HPDE6-E6E7 (cell line): ENCODE data around the gene EEF1AKMT1.
"Not testable (repeated sequence)": the region's sequence is repeated elsewhere in the genome, so short reads cannot be mapped to it uniquely, and the experiment has no call there.

ENCODE experiments used
- DNase-seq: peaks from one replicate; pipeline ENCODE4 v3.0.0; 2011; ENCODE audit warnings: missing footprints; ENCODE audit errors: extremely low spot score

EEF1AKMT1 gene

GRCh38 chr13:20776751-20777150 lies 3.0 kb upstream of the EEF1AKMT1 start:
- no peak for DNase-seq

GRCh38 chr13:20775961-20776360 lies 2.2 kb upstream of the EEF1AKMT1 start:
- DNase-seq: no peak

- no peak for DNase-seq
These were observed 985 bp upstream of the EEF1AKMT1 start for GRCh38 chr13:20774746-20775145.

DNA sequence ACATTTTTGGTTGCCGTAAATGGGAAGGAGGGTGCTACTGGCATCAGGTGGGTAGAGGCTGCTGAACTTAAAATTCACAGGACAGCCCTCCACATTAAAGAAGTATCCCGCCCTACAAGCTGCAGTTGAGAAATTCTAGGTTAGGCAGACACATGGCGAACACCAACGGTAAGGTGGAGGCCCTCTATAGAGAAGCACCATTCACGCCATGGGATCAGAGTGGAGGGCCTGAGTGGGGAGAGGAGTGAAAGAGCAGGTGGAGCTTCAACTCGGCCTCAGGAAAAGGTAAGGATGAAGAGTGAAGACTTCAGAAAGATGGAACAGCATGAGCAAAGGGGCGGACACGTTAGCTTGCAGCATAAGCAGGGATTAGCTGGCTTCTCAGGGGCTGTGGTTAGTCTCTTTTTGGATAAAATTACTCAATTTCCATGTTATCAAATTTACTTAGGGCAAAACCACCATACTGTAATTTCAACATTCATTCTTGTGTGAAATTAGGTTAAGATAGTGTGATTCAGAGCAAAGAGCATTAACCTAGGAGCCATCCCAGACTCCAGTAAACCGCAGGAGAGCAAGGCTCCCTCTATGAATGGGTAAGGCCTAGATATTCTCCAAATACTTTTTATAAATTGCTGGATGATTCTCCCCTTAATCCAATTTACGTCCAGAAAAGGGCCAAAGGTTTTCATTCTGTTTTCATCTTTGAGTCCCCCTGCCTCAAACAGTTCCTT lies 1.2 kb downstream of the EEF1AKMT1 start:
- no peak for DNase-seq

- DNase-seq: no peak
These were observed 3.9 kb downstream of the EEF1AKMT1 start for GRCh38 chr13:20769834-20770233.

DNA sequence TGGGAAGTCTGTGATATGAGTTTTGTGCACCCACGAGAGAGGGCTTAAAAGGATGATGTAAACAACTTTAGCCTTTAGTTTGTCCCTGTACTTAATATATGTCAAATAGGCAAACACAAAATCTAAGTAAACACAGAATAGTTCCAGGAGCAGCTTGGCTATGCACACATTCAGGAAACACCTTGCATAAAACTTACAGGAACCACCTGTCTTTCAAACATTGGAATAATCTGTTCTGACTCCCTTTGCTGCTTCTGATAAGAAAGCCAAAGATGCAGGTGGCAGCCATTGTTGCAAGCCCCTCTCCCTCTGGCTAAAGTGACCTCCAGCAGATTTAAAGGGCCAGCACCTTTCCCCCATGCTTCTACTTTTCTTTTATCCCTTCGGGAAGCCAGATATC lies 4.7 kb downstream of the EEF1AKMT1 start:
- DNase-seq: no peak

GRCh38 chr13:20767309-20767943 lies 6.3 kb downstream of the EEF1AKMT1 start:
- no peak for DNase-seq

GRCh38 chr13:20760872-20761271 lies 12.9 kb downstream of the EEF1AKMT1 start:
- no peak for DNase-seq

- DNase-seq: no peak
These were observed 19.8 kb downstream of the EEF1AKMT1 start for GRCh38 chr13:20754009-20754408.

DNA sequence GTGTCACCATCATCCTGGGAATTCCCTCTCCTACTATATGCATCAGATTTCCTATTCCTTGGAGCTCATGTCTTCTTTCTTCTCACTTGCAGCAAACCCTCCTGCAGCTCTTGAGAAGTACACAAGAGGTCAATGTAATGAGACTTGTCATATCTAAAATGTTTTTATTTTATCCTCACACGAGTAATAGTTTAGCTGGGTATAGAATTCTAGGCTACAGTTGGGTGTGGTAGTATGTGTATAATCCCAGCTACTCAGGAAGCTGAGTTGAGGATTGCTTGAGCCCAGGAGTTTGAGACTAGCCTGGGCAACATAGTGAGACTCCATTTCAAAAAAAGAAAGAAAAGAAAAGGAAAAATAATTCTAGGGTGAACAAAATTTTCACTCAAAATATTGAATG lies 24.4 kb downstream of the EEF1AKMT1 start:
- no peak for DNase-seq

DNA sequence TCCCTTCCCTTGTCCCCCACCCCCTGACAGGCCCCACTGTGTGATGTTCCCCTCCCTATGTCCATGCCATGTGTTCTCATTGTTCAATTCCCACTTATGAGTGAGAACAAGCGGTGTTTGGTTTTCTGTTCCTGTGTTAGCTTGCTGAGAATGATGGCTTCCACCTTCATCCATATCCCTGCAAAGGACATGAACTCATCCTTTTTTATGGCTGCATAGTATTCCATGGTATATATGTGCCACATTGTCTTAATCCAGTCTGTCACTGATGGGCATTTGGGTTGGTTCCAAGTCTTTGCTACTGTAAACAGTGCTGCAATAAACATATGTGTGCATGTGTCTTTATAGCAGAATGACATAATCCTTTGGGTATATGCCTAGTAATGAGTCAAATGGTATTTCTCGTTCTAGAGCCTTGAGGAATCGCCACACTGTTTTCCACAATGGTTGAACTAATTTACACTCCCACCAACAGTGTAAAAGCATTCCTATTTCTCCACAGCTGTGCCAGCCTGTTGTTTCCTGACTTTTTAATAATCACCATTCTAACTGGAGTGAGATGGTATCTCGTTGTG lies 29.8 kb downstream of the EEF1AKMT1 start:
- DNase-seq: not testable (repeated sequence)

DNA sequence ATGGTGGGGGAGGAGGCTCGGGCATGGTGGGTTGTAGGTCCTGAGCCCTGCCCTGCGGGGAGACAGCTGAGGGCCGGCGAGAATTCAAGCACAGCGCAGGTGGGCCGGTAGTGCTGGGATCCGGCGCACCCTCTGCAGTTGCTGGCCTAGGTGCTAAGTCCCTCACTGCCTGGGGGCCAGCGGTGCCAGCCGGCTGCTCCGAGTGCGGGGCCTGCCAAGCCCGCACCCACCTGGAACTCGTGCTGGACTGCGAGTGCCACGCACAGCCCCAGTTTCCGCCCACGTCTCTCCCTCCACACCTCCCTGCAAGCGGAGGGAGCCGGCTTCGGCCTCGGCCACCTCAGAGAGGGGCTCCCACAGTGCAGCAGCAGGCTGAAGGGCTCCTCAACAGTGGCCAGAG lies 33.7 kb downstream of the EEF1AKMT1 start:
- no peak for DNase-seq

DNA sequence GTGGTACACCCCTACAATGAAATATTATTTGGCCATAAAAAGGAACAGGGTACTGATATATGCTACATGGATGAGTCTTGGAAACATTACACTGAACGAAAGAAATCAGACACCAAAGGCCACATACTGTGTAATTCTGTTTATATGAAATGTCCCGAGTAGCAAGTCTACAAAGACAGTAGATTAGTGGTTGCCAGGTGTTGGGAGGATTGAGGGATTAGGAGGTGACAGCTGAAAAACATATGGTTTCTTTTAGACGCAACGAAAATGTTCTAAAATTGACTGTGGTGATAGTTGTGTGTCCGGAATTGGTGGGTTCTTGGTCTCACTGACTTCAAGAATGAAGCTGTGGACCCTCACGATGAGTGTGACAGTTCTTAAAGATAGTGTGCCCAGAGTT lies 35.1 kb downstream of the EEF1AKMT1 start:
- no peak for DNase-seq

DNA sequence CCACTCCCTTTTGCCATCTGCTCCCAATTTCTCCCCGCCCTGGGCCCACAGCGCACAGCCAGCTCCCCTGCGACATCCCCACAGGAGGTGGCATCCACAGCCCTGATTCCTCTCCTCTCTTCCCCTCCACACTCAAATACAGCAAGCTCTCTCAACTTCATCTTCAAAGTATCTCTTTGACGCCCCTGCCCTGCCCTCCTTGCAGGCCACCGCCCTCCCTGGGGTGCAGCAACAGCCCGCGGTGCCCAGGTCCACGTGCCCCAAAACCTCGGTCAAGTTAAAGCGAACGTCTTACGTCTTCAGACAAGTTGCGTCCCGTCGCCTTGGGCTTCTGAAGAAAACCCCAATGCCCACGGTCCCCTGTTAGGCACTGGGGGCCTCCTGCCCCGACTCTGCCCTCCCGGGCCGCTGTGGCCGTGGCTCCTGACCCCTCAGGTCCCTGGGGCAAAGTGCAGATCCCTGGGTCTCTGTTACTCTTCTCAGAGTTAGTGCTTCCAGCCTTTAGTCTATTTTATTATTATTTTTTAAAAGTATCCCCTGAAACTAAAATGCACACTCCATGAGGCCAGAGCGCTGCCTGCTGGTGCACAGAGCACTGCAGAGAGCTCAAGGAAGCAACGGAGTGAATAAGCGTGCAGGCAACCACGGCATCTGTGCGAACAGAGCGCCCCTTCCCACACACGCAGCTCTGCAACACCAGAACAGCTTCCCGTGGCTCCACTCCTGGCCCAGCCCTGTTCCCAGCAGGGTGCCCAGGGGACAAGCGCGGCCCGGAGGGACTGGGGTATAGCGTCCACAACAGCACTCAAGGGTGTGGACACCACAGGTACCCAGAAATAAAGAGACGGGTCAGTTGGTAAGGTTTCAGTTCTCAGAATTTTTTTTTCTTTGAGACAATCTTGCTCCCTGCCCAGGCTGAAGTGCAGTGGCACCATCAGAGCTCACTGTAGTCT lies 43.9 kb downstream of the EEF1AKMT1 start:
- DNase-seq: no peak

GRCh38 chr13:20728579-20729311 lies 45.0 kb downstream of the EEF1AKMT1 start:
- DNase-seq: no peak

- no peak for DNase-seq
These were observed 45.9 kb downstream of the EEF1AKMT1 start for GRCh38 chr13:20727856-20728255.

- DNase-seq: no peak
These were observed 52.1 kb downstream of the EEF1AKMT1 start for GRCh38 chr13:20721454-20722357.

- DNase-seq: no peak
These were observed 52.7 kb downstream of the EEF1AKMT1 start for GRCh38 chr13:20721058-20721453.

- no peak for DNase-seq
These were observed 53.3 kb downstream of the EEF1AKMT1 start for GRCh38 chr13:20720499-20720898.

GRCh38 chr13:20719783-20720182 lies 54.0 kb downstream of the EEF1AKMT1 start:
- no peak for DNase-seq
